ENCODE measurements around the gene LHPP.
"Not testable (repeated sequence)": the region's sequence is repeated elsewhere in the genome, so short reads cannot be mapped to it uniquely, and the experiment has no call there.

LHPP gene

DNA sequence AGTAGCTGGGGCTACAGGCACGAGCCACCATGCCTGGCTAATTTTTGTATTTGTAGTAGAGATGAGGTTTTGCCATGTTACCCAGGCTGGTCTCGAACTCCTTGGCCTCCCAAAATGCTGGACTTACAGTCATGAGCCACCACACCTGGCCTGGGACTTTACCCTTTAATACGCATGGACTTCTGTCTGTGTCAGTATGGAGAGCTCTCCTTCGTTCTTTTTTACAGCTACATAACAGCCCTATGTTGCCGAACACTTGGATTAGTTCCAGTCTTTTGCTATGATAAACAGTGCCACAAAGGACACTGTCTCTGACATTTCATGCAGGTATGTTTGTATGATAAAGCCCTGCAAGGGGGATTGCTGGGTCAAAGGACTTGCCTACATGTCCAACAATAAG is 32.0 kb upstream of the LHPP start:
- H3K4me1 Mint-ChIP-seq (ENCODE audit: low read depth in 2 of 2), result no peaks in the 10 kb centered on the region
- no peaks in the 10 kb centered on the region for H3K36me3 Mint-ChIP-seq (ENCODE audit: insufficient read depth)
- H3K27ac Mint-ChIP-seq, result no peak overlapping the region
- peaks cover 26 to 39% of the 10 kb centered on the region in 2 donors for H3K27me3 Mint-ChIP-seq
- H3K4me3 Mint-ChIP-seq, result no peak overlapping the region
- ATAC-seq (replicated peaks) (no peak), DNase-seq (no peak)
- H3K9me3 Mint-ChIP-seq, result no peaks in the 10 kb centered on the region

DNA sequence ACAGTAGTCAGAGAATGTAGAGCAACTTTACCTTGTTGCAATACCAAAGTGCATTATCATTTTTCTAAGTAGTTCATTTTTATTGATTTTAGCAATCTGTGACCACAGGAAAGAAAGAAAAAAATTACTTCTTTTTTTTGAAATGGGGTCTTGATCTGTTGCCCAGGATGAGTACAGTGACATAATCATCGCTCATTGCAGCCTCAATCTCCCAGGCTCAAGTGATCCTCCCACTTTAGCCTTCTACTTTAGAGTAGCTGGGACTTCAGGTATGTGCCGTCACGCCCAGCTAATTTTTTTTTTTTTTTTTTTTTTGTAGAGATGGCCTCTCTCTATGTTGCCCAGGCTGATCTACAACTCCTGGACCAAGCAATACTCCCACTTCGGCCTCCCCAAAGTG is 31.5 kb upstream of the LHPP start:
- Mint-ChIP-seq H3K4me3 (no peak overlapping the region), H3K4me1 (ENCODE audit: low read depth in 2 of 2) (no peaks in the 10 kb centered on the region), H3K27ac (no peak overlapping the region), H3K9me3 (no peaks in the 10 kb centered on the region), H3K36me3 (ENCODE audit: insufficient read depth) (no peaks in the 10 kb centered on the region), H3K27me3 (peaks cover 26 to 37% of the 10 kb centered on the region in 2 donors)
- DNase-seq (no peak), ATAC-seq (replicated peaks) (no peak)

DNA sequence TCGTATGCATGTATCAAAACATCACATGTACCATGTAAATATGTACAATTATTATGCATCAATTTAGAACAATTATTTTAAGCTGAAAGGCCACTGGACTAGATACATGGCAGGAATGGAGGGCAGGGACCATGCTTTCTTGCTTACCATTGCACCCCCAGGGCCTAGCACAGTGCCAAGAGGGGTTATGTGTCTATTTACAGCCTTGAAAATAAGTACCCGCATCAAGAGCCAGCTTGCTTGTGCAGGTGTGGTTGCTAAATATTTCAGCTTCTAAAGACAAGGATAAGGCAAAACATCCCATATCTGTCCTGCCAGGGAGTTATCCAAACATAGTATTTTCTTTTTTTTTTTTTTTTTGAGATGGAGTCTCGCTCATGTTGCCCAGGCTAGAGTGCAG is 28.2 kb upstream of the LHPP start:
- no peaks in the 10 kb centered on the region for H3K36me3 Mint-ChIP-seq (ENCODE audit: insufficient read depth)
- peaks cover 23 to 24% of the 10 kb centered on the region in 2 donors for H3K27me3 Mint-ChIP-seq
- H3K9me3 Mint-ChIP-seq, result no peaks in the 10 kb centered on the region
- H3K27ac Mint-ChIP-seq, result no peak overlapping the region
- no peak for ATAC-seq (replicated peaks)
- H3K4me3 Mint-ChIP-seq, result no peak overlapping the region
- no peaks in the 10 kb centered on the region for H3K4me1 Mint-ChIP-seq (ENCODE audit: low read depth in 2 of 2)
- no peak for DNase-seq

- H3K9me3 Mint-ChIP-seq; H3K27ac Mint-ChIP-seq; H3K4me1 Mint-ChIP-seq (ENCODE audit: low read depth in 2 of 2); H3K4me3 Mint-ChIP-seq; ATAC-seq (replicated peaks); H3K36me3 Mint-ChIP-seq (ENCODE audit: insufficient read depth); DNase-seq: not testable (repeated sequence)
- peaks cover 11 to 18% of the 10 kb centered on the region in 2 donors for H3K27me3 Mint-ChIP-seq
Observed at GRCh38 chr10:124435683-124436082, 25.9 kb upstream of the LHPP start.

- Mint-ChIP-seq H3K9me3 (no peaks in the 10 kb centered on the region), H3K36me3 (ENCODE audit: insufficient read depth) (no peaks in the 10 kb centered on the region), H3K27ac (peak overlapping the region in 1 of 2 donors; percentile 46), H3K27me3 (peaks cover 7 to 12% of the 10 kb centered on the region in 2 donors), H3K4me3 (no peak overlapping the region), H3K4me1 (ENCODE audit: low read depth in 2 of 2) (no peaks in the 10 kb centered on the region)
- ATAC-seq (replicated peaks), result no peak
- no peak for DNase-seq
Observed at GRCh38 chr10:124436191-124436638, 25.4 kb upstream of the LHPP start.

GRCh38 chr10:124441694-124442093 is 19.9 kb upstream of the LHPP start:
- not testable (repeated sequence) for H3K4me3 Mint-ChIP-seq; H3K36me3 Mint-ChIP-seq (ENCODE audit: insufficient read depth); DNase-seq; ATAC-seq (replicated peaks); H3K9me3 Mint-ChIP-seq; H3K4me1 Mint-ChIP-seq (ENCODE audit: low read depth in 2 of 2); H3K27ac Mint-ChIP-seq
- peaks cover 34 to 54% of the 10 kb centered on the region in 2 donors for H3K27me3 Mint-ChIP-seq

- DNase-seq (no peak), ATAC-seq (replicated peaks) (no peak)
- Mint-ChIP-seq H3K27me3 (peaks cover 73 to 99% of the 10 kb centered on the region in 2 donors), H3K36me3 (ENCODE audit: insufficient read depth) (peaks cover 4% of the 10 kb centered on the region), H3K9me3 (no peaks in the 10 kb centered on the region), H3K4me3 (no peak overlapping the region), H3K27ac (no peak overlapping the region), H3K4me1 (ENCODE audit: low read depth in 2 of 2) (peaks cover 4 to 14% of the 10 kb centered on the region in 2 donors)
Observed at GRCh38 chr10:124446830-124447750, 14.5 kb upstream of the LHPP start.

- H3K36me3 Mint-ChIP-seq (ENCODE audit: insufficient read depth), result peaks cover 3% of the 10 kb centered on the region
- no peaks in the 10 kb centered on the region for H3K9me3 Mint-ChIP-seq
- ATAC-seq (replicated peaks) (no peak), DNase-seq (no peak)
- peak overlapping the region; percentile 66 to 70 for H3K4me3 Mint-ChIP-seq
- no peak overlapping the region for H3K27ac Mint-ChIP-seq
- peaks cover 71 to 99% of the 10 kb centered on the region in 2 donors for H3K27me3 Mint-ChIP-seq
- H3K4me1 Mint-ChIP-seq (ENCODE audit: low read depth in 2 of 2), result peaks cover 4 to 14% of the 10 kb centered on the region in 2 donors
Observed at GRCh38 chr10:124447751-124448466, 13.7 kb upstream of the LHPP start.

- no peak for ATAC-seq (replicated peaks)
Observed at GRCh38 chr10:124448696-124449169, 12.9 kb upstream of the LHPP start.

GRCh38 chr10:124449170-124450011 is 12.2 kb upstream of the LHPP start:
- no peak overlapping the region for H3K27ac Mint-ChIP-seq
- peaks cover 4 to 14% of the 10 kb centered on the region in 2 donors for H3K4me1 Mint-ChIP-seq (ENCODE audit: low read depth in 2 of 2)
- H3K4me3 Mint-ChIP-seq, result peak overlapping the region; percentile 51 to 66
- ATAC-seq (replicated peaks) (no peak), DNase-seq (no peak)
- H3K27me3 Mint-ChIP-seq, result peaks cover 72 to 99% of the 10 kb centered on the region in 2 donors
- H3K36me3 Mint-ChIP-seq (ENCODE audit: insufficient read depth), result peaks cover 3% of the 10 kb centered on the region
- H3K9me3 Mint-ChIP-seq, result no peaks in the 10 kb centered on the region

More at GRCh38 chr10:124448696-124449169, 12.9 kb upstream of the LHPP start:
- H3K27ac Mint-ChIP-seq, result no peak overlapping the region
- H3K27me3 Mint-ChIP-seq, result peaks cover 69 to 98% of the 10 kb centered on the region in 2 donors
- no peak for DNase-seq
- H3K4me1 Mint-ChIP-seq (ENCODE audit: low read depth in 2 of 2), result peaks cover 4 to 14% of the 10 kb centered on the region in 2 donors
- no peaks in the 10 kb centered on the region for H3K9me3 Mint-ChIP-seq
- H3K4me3 Mint-ChIP-seq, result peak overlapping the region; percentile 66 to 70
- H3K36me3 Mint-ChIP-seq (ENCODE audit: insufficient read depth), result peaks cover 3% of the 10 kb centered on the region

DNA sequence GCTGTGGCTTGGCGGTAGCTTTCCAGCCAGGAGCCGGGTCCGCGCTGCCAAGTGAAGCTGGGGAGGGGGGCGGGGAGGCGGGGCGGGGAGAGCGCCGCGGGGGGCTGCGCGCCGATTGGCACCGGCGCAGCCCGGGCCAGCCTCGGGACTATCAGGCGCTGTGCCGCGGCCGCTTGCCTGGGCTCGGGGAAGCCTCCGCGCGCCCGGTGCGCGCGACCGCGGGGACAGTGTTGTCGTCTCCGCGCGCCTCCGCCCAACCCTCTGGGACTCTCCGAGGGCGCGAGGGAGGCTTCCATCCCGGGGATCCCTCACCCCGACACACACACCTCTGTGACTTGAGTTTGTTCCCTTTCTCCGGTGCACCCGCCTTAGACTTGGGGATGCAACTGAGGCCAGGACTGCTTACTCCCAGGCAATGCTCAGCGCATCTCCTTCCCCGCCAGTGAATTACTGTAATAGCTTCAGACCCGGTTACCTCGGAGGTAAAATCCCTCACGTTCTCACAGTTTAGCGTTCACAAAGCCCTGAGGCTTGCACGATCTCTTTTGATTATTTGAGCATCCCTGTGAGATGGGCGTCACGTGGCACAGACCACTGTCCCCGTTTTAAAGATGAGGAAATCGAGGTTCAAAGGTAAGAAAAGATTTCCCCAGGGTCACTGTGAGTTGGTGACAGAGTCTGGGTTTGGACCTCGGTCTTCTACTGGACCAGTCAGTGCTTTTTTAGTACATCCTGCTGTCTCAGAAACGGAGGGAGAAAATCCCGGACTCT is 11.4 kb upstream of the LHPP start, which contains the start of gene NKX1-2:
TSS of gene NKX1-2 (minus strand) at position 24 of the 771 bp plus-strand sequence. CDS start 92 bp downstream, outside the sequence.
- peaks cover 73 to 99% of the 10 kb centered on the region in 2 donors for H3K27me3 Mint-ChIP-seq
- H3K9me3 Mint-ChIP-seq, result no peaks in the 10 kb centered on the region
- ATAC-seq (replicated peaks) (no peak), DNase-seq (no peak)
- no peak within 1 kb of the TSS for H3K27ac Mint-ChIP-seq
- peaks cover 4 to 14% of the 10 kb centered on the region in 2 donors for H3K4me1 Mint-ChIP-seq (ENCODE audit: low read depth in 2 of 2)
- H3K4me3 Mint-ChIP-seq, result peak within 1 kb of the TSS; percentile 51 to 66
- H3K36me3 Mint-ChIP-seq (ENCODE audit: insufficient read depth), result peaks cover 3% of the 10 kb centered on the region

DNA sequence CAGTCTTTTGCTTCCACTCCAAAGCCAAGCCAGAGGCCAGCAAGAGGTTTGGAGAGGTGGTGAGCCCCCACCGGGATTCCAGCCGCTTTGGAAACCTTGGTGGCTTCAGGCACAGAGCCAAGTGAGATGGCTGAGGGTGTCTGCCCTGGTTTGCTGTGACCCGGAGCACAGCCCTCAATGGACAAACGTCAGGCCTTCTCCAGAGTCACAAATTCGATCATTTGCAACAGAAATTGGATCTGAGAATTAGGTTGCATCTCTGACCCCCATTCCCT is 10.9 kb upstream of the LHPP start:
- Mint-ChIP-seq H3K36me3 (ENCODE audit: insufficient read depth) (peaks cover 3% of the 10 kb centered on the region), H3K27ac (no peak overlapping the region), H3K4me3 (peak overlapping the region in 1 of 2 donors; percentile 45), H3K4me1 (ENCODE audit: low read depth in 2 of 2) (peaks cover 4 to 14% of the 10 kb centered on the region in 2 donors), H3K9me3 (no peaks in the 10 kb centered on the region), H3K27me3 (peaks cover 79 to 99% of the 10 kb centered on the region in 2 donors)
- DNase-seq (no peak), ATAC-seq (replicated peaks) (no peak)

Measured in effector memory CD8-positive, alpha-beta T cell (primary cell).